ENCODE data around the gene LTBP3. TPM values are rescaled to one million over a fixed set of nuclear protein-coding genes. Genes with fewer than 3 reads are reported as not detected.

LTBP3 gene
- total RNA-seq, 1 donor from 2014 or later = 1.7 TPM

GRCh38 chr11:65557280-65558001, 718 bp downstream of the LTBP3 start:
- no peak overlapping the region for H3K27ac Mint-ChIP-seq (ENCODE audit: unreplicated experiment)
- peaks cover 36% of the 10 kb centered on the region for H3K27me3 Mint-ChIP-seq (ENCODE audit: unreplicated experiment)

GRCh38 chr11:65556470-65557279, 1.5 kb downstream of the LTBP3 start:
- Mint-ChIP-seq H3K27me3 (ENCODE audit: unreplicated experiment) (peaks cover 39% of the 10 kb centered on the region), H3K27ac (ENCODE audit: unreplicated experiment) (peak overlapping the region; percentile 80), H3K4me1 (ENCODE audit: unreplicated experiment) (peaks cover 25% of the 10 kb centered on the region)

More at GRCh38 chr11:65557280-65558001, 718 bp downstream of the LTBP3 start:
- DNase-seq (ENCODE audit: low spot score) = no peak
- TF ChIP-seq CTCF (IDR thresholded peaks at IDR 0.05; ENCODE audit: unreplicated experiment) = no peak
- H3K9me3 Mint-ChIP-seq (ENCODE audit: unreplicated experiment) = no peaks in the 10 kb centered on the region
- H3K36me3 Mint-ChIP-seq (ENCODE audit: low read depth, unreplicated experiment) = peaks cover 7% of the 10 kb centered on the region
- H3K4me1 Mint-ChIP-seq (ENCODE audit: unreplicated experiment) = peaks cover 20% of the 10 kb centered on the region
- H3K4me3 Mint-ChIP-seq (ENCODE audit: unreplicated experiment) = peak overlapping the region; percentile 80

GRCh38 chr11:65555693-65556231, 2.4 kb downstream of the LTBP3 start:
- H3K27ac Mint-ChIP-seq (ENCODE audit: unreplicated experiment) = peak overlapping the region; percentile 80
- peak overlapping the region; percentile 63 for H3K4me3 Mint-ChIP-seq (ENCODE audit: unreplicated experiment)
- no peak for TF ChIP-seq CTCF (IDR thresholded peaks at IDR 0.05; ENCODE audit: unreplicated experiment)
- no peak for DNase-seq (ENCODE audit: low spot score)
- H3K36me3 Mint-ChIP-seq (ENCODE audit: low read depth, unreplicated experiment) = peaks cover 7% of the 10 kb centered on the region
- no peaks in the 10 kb centered on the region for H3K9me3 Mint-ChIP-seq (ENCODE audit: unreplicated experiment)
- peaks cover 27% of the 10 kb centered on the region for H3K4me1 Mint-ChIP-seq (ENCODE audit: unreplicated experiment)
- peaks cover 40% of the 10 kb centered on the region for H3K27me3 Mint-ChIP-seq (ENCODE audit: unreplicated experiment)

More at GRCh38 chr11:65556470-65557279, 1.5 kb downstream of the LTBP3 start:
- Mint-ChIP-seq H3K9me3 (ENCODE audit: unreplicated experiment) (no peaks in the 10 kb centered on the region), H3K36me3 (ENCODE audit: low read depth, unreplicated experiment) (peaks cover 7% of the 10 kb centered on the region), H3K4me3 (ENCODE audit: unreplicated experiment) (peak overlapping the region; percentile 80)
- no peak for DNase-seq (ENCODE audit: low spot score)
- TF ChIP-seq CTCF (IDR thresholded peaks at IDR 0.05; ENCODE audit: unreplicated experiment) = no peak

GRCh38 chr11:65554842-65555430, 3.2 kb downstream of the LTBP3 start:
- no peak for TF ChIP-seq CTCF (IDR thresholded peaks at IDR 0.05; ENCODE audit: unreplicated experiment)
- Mint-ChIP-seq H3K27me3 (ENCODE audit: unreplicated experiment) (peaks cover 36% of the 10 kb centered on the region), H3K36me3 (ENCODE audit: low read depth, unreplicated experiment) (peaks cover 5% of the 10 kb centered on the region), H3K4me1 (ENCODE audit: unreplicated experiment) (peaks cover 19% of the 10 kb centered on the region), H3K9me3 (ENCODE audit: unreplicated experiment) (no peaks in the 10 kb centered on the region), H3K27ac (ENCODE audit: unreplicated experiment) (no peak overlapping the region), H3K4me3 (ENCODE audit: unreplicated experiment) (no peak overlapping the region)
- no peak for DNase-seq (ENCODE audit: low spot score)
